Mucosa of gallbladder (tissue), 1 donor: ENCODE data around the gene NME1. TPM values are rescaled to one million over a fixed set of nuclear protein-coding genes. Genes with fewer than 3 reads are reported as not detected.
"Not testable (repeated sequence)": the region's sequence is repeated elsewhere in the genome, so short reads cannot be mapped to it uniquely, and the experiment has no call there.

Experiments
- DNase-seq: peaks from one replicate; pipeline ENCODE4 v3.0.0-alpha.2; 2020; ENCODE audit warnings: low spot score
- total RNA-seq: library from RNA; stranded (reverse); gene quantifications from one replicate; pipeline ENCODE4 v1.2.1, GENCODE V29; 2021
- donor health status: DM: no; HTN: no; CAD: no.

The NME1 gene
- total RNA-seq, 1 donor from 2014 or later, result 26.5 TPM

DNA sequence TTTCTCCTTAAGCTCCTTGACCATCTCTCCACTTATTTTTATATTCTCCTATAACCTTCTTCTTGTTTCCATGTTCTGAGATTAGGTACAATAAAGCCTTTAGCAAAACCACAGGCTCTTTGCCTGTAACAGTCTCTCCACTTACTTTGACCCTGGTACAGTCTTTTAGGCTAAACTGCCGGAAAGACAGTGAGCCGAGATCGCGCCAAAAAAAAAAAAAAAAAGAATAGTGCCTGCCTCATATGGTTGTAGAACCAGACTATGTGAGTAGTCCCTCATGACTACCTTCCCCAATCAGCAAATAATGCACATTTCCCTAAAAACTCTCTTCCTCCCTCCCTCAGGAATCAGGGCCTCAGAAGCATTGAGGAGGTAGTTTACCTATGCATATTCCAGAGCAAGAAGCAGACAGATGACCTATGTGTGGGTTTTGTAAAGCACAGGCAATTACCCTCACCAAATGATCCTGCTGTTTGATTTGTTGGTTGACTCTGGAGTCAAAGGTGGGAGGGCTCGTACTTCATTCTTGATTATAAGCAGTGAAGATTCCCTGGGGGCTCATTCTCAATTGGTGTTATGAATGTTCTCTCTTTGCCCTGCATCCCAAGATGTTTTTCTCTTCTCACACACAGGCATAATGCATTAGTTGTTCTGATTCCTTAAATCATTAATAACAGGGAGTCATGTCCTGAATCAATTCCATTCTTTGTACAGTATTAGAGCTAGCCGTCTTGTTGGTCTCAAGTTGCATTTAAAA is 8.9 kb upstream of the NME1 start:
- no peak for DNase-seq

DNA sequence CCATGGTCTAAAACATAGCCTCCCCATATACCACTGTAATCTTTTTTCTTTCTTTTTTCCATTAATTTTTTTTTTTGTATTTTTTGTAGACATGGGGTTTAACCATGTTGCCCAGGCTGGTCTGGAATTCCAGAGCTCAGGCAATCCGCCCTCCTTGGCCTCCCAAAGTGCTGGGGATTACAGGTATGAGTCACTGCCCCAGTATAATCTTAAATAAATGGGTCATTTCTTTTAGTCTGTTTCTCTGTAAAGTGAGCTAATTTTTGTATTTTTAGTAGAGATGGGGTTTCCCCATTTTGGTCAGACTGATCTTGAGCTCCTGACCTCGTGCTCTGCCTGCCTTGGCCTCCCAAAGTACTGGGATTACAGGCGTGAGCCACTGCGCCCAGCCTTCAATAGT is 5.7 kb upstream of the NME1 start:
- DNase-seq, result no peak

DNA sequence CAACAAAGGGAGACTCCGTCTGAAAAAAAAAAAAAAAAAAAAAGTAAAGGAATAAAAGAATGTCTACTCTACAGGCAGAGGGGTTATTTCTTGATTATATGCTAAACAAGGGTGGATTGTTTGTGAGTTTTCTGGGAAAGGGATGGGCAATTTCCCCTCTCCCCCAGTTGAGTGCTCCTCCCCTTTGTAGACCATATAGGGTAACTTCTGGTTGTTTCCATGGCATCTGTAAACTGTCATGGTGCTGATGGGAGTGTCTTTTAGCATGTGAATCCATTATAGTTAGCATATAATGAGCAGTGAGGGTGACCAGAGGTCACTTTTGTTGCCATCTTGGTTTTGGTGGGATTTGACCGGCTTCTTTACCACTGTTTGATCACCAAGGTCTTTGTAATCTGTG is 4.2 kb upstream of the NME1 start:
- no peak for DNase-seq

DNA sequence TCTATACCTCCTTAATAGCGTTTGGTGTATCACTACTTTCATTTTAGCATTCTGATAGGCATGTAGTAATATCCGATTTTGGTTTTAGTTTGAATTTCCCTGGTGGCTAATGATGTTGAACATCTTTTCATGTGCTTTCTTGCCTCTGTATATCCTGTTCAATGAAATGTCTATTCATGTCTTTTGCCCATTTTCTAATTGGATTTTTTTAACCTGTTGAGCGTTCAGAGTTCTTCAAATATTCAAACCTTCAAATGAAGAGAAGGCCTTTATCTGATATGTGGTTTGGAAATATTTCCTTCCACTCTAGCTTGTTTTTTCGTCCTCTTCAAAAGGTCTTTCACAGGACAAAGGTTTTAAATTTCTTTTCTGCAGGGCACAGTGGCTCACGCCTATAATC is 2.4 kb upstream of the NME1 start:
- DNase-seq, result no peak

DNA sequence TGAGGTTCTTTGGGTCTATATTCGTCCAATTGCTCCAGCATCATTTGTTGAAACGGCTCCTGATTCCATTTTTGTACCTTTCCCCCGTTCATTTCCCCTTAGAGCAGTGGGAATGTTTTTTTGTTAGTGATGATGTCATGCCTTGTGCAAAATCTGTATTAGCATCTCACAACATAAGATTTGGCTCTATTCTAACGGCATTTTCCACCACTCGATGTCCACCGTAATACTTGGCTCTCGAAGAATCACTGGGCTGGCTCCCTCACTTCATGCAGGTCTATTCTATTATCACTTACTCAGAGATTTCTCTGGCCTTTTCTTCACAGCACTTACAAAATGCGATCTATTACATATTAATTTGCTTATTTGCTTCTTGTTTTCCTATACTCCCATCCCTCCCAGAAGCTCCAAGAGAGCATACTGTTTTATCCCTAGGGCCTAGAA is 571 bp upstream of the NME1 start:
- no peak for DNase-seq

DNA sequence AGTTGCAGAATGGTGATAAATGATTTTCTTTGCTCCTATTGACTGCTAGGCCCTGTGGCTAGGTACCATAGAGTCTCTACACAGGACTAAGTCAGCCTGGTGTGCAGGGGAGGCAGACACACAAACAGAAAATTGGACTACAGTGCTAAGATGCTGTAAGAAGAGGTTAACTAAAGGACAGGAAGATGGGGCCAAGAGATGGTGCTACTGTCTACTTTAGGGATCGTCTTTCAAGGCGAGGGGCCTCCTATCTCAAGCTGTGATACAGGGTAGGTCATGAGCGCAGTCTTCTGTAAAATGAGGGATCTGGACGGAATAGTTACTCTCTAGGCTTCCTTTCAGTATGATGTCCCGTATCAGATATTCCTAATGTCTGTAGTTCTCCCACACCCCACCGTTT is 817 bp downstream of the NME1 start:
- DNase-seq, result no peak

DNA sequence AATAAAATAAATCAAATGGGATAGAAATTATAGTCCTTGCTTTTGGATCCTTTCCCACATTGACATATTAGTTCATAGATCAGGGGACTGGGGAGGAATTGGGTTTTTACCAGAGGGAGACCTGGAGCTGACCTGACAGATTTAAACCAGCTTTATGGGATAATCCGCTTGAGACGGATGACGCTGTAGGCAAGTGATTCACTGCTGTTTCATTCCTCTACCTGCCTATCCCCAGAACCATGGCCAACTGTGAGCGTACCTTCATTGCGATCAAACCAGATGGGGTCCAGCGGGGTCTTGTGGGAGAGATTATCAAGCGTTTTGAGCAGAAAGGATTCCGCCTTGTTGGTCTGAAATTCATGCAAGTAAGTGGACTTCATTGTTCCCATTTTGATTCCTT is 2.1 kb downstream of the NME1 start:
- DNase-seq, result no peak

DNA sequence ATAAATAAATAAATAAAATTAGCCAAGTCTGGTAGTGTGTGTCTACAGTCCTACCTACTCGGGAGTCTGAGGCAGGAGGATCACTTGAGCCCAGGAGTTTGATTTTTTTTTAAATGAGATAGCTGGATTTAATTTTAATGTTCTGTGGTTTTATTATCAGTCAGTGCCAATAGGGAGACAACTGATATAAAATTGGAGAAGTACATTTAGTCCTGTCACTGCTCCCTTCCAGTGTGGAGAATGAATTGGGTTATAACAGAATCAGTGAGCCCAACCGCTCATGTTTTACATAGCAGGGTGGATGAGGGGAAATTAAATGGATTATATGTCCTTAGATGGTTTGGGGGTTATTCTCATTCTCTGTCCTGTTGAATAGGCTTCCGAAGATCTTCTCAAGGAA is 6.2 kb downstream of the NME1 start:
- DNase-seq, result no peak

DNA sequence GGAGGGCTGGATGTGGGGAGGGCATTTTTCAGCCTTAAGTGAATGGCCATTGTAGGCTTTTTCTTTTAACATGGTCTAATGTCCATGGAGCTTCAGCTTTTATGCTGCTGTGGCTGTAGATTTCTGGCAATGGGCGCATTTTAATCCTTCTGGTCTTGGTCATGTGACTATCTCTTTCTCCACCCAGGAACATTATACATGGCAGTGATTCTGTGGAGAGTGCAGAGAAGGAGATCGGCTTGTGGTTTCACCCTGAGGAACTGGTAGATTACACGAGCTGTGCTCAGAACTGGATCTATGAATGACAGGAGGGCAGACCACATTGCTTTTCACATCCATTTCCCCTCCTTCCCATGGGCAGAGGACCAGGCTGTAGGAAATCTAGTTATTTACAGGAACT is 8.2 kb downstream of the NME1 start:
- DNase-seq, result no peak

DNA sequence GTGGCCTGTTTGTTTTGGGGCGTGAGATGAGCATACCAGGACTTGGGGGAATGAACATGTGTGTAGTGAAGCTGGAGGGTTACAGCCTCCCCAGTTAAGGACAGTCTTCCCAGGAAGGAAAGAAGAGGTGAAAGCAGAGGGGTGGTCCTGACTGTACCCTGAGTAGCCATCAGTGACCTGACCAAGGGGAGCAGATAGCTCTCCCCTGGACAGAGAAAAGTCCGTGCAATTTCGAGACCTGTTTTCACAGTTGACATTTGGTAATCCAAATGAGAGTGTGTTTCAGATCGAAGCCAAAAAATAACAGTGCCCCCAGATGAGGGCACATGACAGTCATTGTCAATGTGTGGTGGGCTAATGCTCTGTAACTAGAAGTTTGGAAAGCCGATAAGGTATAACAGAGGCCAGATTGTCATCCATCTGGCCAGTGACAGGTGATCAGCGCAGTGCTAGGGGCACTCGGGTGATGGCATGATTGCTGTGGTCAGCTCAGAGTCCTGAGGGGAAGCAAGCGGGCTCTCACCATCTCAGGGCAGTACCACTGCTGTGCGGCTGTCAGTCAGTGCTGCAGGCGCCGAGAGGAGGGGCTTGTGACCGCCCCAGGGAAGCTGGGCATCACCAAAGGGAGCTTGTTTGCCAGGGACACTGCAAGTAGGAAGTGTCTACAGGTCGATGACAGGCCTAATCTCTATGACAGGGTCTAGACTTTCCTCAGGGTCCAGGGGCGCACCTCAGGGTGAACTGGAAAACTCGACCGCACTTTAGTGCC is 11.7 kb downstream of the NME1 start:
- DNase-seq, result no peak

DNA sequence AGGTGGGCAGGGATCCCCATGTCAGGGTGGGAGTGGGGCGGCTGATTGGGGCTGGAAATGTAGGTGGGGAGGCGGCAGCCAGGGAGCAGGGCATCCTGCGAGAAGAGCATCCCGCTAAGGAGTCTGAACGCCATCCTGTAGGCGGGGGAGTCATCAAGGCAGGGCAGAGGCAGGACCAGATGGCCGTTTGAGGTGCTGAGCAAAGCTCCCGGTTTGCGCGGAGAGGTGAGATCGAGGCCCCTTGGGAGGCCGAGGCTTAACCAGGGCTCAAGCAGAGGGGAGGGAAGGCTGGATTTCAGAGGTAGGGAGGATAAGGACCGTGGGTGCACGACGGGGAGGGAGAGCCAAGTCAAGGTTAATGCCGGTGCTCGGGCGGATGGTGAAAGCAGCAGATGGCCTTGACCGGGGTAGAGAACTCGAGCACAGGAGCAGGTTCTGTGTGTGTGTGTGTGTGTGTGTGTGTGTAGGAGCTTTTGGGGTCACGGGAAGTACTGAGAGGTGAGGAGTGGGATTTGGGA is 12.4 kb downstream of the NME1 start:
- no peak for DNase-seq

DNA sequence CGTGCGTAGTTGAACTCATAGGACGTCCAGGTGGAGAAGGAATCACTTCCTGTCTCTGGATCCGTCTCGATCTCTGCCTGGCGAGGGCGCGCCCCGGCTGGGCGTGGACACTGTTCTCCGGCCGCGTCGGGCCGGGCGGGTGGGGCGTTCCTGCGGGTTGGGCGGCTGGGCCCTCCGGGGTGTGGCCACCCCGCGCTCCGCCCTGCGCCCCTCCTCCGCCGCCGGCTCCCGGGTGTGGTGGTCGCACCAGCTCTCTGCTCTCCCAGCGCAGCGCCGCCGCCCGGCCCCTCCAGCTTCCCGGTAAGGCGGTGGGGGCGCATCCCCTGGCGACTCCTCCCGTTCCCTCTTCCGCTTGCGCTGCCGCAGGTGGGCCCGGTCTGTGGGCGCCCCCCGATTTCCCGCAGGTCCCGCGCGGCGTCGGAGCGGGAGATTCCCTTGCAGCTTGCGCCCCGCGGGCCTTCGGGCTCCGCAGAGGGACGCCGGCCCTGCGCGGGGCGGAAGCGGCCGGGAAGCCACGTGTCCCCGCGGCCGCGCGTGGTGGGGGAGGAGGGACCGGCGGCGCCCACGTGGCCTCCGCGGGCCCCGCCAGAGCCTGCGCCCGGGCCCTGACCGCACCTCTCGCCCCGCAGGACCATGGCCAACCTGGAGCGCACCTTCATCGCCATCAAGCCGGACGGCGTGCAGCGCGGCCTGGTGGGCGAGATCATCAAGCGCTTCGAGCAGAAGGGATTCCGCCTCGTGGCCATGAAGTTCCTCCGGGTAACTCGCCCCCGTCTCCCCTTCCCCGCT is 13.0 kb downstream of the NME1 start, which contains the start of gene NME2:
NME2 (plus strand) TSS at position 214 of the 789 bp plus-strand sequence; CDS start at position 634, 420 bp downstream.
- peak; percentile 88 for DNase-seq

DNA sequence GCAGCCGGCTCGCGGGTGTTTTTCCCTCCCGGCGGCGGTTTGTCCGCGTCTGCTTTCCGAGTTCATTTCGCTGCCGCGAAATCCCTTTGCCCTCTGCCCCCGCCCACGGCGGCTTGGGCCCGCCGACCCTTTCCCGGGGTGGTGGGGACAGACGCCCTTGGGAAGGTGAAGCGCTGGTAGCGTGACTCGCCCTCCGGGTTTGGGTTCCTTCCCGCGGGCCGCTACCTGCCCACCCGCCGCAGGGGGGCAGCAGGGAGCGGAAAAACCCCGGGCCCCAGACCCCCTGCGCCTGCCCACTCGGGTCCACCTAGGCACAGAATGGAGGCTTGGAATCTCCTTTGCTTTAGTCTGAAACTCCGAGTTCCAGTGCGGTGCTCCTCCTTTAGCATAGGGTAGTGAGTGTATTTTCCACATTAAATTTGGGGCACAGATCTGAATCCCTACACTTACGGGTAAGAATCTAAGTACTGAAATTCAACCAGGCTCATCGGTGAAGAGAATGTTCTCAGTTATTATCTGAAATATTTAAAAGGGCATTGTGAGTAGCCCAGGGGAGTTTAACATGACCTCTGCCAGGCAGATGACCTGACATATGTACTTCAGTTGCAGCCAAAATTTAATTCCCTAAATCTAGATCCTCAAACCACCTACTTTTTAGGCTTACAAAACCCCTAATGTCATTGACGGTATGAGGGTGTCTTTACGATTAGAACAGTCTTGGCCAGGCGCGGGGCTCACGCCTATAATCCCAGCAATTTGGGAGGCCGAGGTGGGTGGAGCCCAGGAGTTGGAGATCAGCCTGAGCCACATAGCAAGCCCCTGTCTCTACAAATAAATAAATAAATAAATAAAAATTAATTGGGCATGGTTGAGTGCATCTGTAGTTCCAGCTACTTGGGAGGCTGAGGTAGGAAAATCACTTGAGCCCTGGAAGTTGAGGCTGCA is 13.9 kb downstream of the NME1 start:
- DNase-seq, result peak; percentile 19

DNA sequence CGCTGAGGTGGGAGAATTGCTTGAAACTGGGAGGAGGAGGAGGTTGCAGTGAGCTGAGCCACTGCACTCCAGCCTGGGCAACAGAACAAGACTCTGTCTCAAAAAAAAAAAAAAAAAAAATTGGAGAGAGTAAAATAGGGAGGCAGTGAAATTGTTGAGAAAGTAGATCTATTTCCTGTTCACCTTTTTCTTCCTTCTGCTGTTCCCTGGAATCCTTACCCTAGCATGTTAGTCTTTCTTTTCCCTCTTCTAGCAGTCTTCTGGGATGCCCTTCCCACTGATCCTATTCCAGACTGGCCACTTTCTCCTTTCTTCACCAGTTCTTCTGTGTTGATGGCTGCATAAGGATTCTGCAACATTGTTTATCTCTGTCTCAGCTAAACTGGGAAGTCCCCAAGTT is 16.0 kb downstream of the NME1 start:
- no peak for DNase-seq

DNA sequence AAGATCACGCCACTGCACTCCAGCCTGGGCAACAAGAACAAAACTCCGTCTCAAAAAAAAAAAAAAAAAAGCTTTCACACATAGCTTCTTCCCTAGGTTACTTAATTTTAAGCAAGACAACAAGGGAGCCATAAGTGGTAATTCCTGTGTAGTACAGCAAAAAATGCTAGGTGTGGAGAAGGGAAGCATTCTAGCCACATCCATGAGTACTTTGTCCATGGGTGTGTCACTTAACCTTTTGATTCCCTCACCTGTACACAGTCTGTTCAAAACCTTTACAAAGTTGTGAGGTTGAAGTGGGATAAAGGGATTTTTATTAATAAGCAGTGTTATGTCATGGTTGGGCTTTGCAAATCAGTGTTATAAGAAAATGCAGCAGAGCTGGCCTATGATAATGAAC is 17.4 kb downstream of the NME1 start:
- DNase-seq, result no peak

DNA sequence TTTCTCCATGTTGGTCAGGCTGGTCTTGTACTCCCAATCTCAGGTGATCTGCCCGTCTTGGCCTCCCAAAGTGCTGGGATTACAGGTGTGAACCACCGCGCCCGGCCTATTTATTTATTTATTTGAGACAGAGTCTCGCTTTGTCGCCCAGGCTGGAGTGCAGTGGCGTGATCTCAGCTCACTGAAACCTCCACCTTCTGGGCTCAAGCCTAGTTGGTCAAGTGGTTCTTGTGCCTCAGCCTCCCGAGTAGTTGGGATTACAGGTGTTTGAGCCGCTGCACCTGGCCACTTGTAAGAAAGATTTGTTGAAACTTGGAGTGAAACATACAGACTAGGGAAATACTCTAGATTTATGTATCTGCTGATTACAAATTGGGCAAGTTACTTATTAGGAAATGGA is 18.7 kb downstream of the NME1 start:
- not testable (repeated sequence) for DNase-seq

DNA sequence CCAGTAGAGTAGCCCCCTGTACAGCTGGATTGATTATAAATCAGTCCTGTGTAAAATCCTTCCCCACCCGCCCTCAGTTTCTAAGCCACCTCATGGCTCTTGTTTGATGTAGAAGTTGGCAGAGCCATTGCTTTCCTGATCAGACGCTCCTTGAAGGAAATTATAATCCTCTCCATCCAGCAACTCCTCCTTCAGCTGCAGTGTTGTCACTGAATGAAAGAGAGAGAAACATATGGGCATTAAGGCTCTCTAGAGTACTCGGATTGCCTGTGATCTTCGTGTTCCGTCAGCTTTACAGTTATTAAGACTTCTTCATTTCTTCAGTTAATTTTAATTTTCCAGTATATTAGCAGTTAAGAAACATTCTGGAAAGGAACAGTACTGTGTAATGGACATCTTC is 27.1 kb downstream of the NME1 start:
- DNase-seq, result no peak

DNA sequence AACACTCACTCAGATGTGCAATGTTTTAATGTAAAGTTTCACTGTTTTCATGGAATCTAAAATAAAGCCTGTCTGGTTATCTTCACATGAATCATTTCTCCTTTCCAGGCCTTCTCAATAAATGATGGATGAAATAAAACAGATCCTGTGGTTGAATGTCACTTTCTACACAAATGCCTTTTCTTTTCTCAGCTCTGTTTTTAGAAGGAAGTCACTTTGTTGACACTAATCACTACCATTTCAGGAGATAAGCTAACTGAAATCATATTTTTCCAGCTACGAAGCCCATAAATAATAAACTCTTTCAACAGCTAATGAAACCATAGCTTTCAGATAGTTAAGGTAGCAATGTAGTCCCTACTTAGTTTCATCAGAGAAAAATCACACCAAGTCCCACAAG is 30.8 kb downstream of the NME1 start:
- DNase-seq, result no peak

DNA sequence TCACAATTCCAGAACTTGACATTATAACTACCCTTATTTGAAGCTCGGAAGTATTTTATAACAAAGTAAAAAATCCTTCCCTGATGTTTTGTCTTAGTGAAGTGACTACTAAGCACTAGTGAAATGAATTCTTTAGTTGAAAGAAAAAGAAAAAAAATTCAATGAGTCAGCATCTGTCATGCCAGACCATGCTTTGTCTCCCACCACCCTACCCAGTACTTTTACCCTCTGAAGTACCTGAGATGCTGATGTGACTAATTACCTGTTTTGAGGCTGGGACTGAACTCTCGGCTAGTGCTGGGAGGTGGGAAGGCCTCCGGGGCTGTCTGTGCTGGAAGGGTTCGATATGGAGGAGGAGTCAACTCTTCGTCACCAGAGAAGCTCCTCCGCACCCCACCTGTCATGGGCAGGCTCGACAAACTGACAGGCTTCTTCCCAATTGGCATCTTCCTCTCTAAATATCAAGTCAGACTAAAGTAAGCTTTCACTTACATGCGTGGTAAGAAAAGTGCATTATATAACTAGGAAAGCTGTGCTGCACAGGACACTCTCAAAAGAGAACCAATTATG is 32.5 kb downstream of the NME1 start:
- DNase-seq, result no peak

DNA sequence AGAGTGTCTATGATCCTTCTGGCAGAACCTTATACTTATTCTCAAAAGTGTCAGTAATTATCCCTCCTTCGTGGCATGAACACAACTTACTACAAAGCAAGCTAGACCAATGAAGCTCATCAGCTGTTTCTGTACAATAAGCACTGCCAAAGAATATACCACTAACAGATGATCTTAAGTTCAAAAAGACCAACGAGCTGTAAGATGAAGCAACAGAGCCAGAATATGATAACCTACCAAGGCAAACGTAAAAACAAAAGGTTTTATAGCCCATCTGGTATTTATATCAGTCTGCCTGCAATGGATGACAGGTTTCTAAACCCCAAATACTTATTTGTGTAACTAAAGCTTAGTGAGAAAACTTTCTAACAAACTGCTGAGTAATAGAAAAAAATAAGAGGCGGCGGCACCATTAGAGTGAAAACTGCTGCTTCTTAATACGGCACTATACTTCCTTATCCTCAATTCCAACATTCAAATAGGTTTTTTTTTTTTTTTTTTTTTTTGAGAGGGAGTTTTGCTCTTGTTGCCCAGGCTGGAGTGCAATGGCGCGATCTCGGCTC is 35.0 kb downstream of the NME1 start:
- DNase-seq, result no peak
